HEK293 (cell line): ENCODE measurements around the gene DCTN3.

Source experiments
- CTCF ChIP-seq: fragments of 450-650 bp; formaldehyde crosslinking; IDR thresholded peaks from 2 replicates; pipeline ENCODE4 v1.5.1; 2016; ENCODE audit warnings: missing biosample characterization, missing genetic modification characterization
- KLF9 ChIP-seq: fragments of 450-650 bp; formaldehyde crosslinking; IDR thresholded peaks from 2 replicates; pipeline ENCODE4 v1.5.1; 2016; ENCODE audit warnings: missing biosample characterization, missing genetic modification characterization, low read depth
- MEIS1 ChIP-seq: sonication (generic); formaldehyde crosslinking; IDR thresholded peaks from 2 replicates; pipeline ENCODE4 v1.8.1; 2022; ENCODE audit warnings: missing genetic modification reagents, mild to moderate bottlenecking, borderline replicate concordance
- MYNN ChIP-seq: fragments of 450-650 bp; formaldehyde crosslinking; IDR thresholded peaks from 2 replicates; pipeline ENCODE4 v1.5.1; 2016; ENCODE audit warnings: missing biosample characterization, missing genetic modification characterization, borderline replicate concordance
- TCF7L2 ChIP-seq: IDR thresholded peaks from 2 replicates; pipeline ENCODE4 v1.6.1; 2011; ENCODE audit warnings: low read depth, mild to moderate bottlenecking, inconsistent platforms, low read length, moderate library complexity, borderline replicate concordance
- ZFHX2 ChIP-seq: fragments of 450-650 bp; formaldehyde crosslinking; conservative IDR thresholded peaks from 2 replicates; pipeline ENCODE4 v1.5.1; 2016; ENCODE audit warnings: missing biosample characterization, missing genetic modification characterization
- ZNF112 ChIP-seq: fragments of 450-650 bp; formaldehyde crosslinking; IDR thresholded peaks from 2 replicates; pipeline ENCODE4 v1.5.0; 2017; ENCODE audit warnings: missing biosample characterization, missing genetic modification characterization
- ZNF157 ChIP-seq: fragments of 450-650 bp; formaldehyde crosslinking; IDR thresholded peaks from 2 replicates; pipeline ENCODE4 v1.5.1; 2016; ENCODE audit warnings: missing biosample characterization, missing genetic modification characterization
- ZNF174 ChIP-seq: fragments of 450-650 bp; formaldehyde crosslinking; IDR thresholded peaks from 2 replicates; pipeline ENCODE4 v1.5.0; 2017; ENCODE audit warnings: missing biosample characterization, mild to moderate bottlenecking, missing genetic modification characterization
- ZNF501 ChIP-seq: fragments of 450-650 bp; formaldehyde crosslinking; IDR thresholded peaks from 2 replicates; pipeline ENCODE4 v1.5.1; 2016; ENCODE audit warnings: missing biosample characterization, missing genetic modification characterization
- ZNF626 ChIP-seq: fragments of 450-650 bp; sonication (Bioruptor Pico); formaldehyde crosslinking; IDR thresholded peaks from 2 replicates; pipeline ENCODE4 v1.5.1; 2018; ENCODE audit warnings: missing biosample characterization, missing genetic modification characterization, inconsistent platforms
- ZNF639 ChIP-seq: fragments of 450-650 bp; formaldehyde crosslinking; IDR thresholded peaks from 2 replicates; pipeline ENCODE4 v1.5.1; 2016; ENCODE audit warnings: missing biosample characterization, missing genetic modification characterization
- ZSCAN18 ChIP-seq: fragments of 450-650 bp; formaldehyde crosslinking; IDR thresholded peaks from 2 replicates; pipeline ENCODE4 v1.5.1; 2016; ENCODE audit warnings: missing biosample characterization, missing genetic modification characterization

- TF ChIP-seq ZFHX2 (tag by site-specific recombination) (peak; percentile 95), ZNF112 (no peak), ZNF639 (tag by site-specific recombination) (no peak), ZNF157 (no peak), ZNF501 (peak; percentile 48; the same call in 1 of the 2 replicates), ZNF174 (tag by site-specific recombination) (no peak), CTCF (tag by site-specific recombination) (no peak; the same call in 1 of the 2 replicates), ZSCAN18 (tag by site-specific recombination) (no peak), KLF9 (tag by site-specific recombination) (no peak), MYNN (no peak), ZNF626 (tag by site-specific recombination) (no peak), MEIS1 (CRISPR knock-in tag) (no peak), TCF7L2 (no peak)
Observed at GRCh38 chr9:34665381-34666250, 45.3 kb upstream of the DCTN3 start.
